ENCODE results near the gene UPF2.

DNA sequence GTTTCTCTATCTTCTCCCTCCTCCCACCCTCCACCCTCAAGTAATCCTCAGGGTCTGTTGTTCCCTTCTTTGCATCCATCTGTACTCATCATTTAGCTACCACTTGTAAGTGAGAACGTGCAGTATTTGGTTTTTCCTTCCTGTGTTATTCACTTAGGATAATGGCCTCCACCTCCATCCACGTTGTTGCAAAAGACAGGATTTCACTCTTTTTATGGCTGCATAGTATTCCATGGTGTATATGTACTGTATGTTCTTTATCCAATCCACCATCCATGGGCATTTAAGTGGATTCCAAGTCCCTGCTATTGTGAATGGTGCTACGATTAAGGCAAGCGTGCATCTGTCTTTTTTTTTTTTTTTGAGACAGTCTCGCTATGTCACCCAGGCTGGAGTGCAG, 147.0 kb downstream of the UPF2 start:
- TF ChIP-seq POLR2AphosphoS5 (IDR thresholded peaks at IDR 0.05) (no peak), EP300 (conservative IDR thresholded peaks at IDR 0.05; ENCODE audit: poor library complexity, severe bottlenecking) (no peak)
- TF ChIP-seq, protein P1, sequence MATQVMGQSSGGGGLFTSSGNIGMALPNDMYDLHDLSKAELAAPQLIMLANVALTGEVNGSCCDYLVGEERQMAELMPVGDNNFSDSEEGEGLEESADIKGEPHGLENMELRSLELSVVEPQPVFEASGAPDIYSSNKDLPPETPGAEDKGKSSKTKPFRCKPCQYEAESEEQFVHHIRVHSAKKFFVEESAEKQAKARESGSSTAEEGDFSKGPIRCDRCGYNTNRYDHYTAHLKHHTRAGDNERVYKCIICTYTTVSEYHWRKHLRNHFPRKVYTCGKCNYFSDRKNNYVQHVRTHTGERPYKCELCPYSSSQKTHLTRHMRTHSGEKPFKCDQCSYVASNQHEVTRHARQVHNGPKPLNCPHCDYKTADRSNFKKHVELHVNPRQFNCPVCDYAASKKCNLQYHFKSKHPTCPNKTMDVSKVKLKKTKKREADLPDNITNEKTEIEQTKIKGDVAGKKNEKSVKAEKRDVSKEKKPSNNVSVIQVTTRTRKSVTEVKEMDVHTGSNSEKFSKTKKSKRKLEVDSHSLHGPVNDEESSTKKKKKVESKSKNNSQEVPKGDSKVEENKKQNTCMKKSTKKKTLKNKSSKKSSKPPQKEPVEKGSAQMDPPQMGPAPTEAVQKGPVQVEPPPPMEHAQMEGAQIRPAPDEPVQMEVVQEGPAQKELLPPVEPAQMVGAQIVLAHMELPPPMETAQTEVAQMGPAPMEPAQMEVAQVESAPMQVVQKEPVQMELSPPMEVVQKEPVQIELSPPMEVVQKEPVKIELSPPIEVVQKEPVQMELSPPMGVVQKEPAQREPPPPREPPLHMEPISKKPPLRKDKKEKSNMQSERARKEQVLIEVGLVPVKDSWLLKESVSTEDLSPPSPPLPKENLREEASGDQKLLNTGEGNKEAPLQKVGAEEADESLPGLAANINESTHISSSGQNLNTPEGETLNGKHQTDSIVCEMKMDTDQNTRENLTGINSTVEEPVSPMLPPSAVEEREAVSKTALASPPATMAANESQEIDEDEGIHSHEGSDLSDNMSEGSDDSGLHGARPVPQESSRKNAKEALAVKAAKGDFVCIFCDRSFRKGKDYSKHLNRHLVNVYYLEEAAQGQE (IDR thresholded peaks at IDR 0.05; ENCODE audit: borderline replicate concordance): no peak
